Ecto neural progenitor cell (in vitro differentiated cells): ENCODE results near the gene EML4.

Experiments
- DNase-seq: peaks from one replicate; pipeline ENCODE4 v3.0.0-alpha.2; 2018; ENCODE audit warnings: low spot score

EML4 gene

GRCh38 chr2:42196070-42196402 lies 26.9 kb downstream of the EML4 start:
- no peak for DNase-seq

- no peak for DNase-seq
Measured at GRCh38 chr2:42196403-42197267, 27.5 kb downstream of the EML4 start.

- no peak for DNase-seq
Measured at GRCh38 chr2:42197792-42198191, 28.6 kb downstream of the EML4 start.

DNA sequence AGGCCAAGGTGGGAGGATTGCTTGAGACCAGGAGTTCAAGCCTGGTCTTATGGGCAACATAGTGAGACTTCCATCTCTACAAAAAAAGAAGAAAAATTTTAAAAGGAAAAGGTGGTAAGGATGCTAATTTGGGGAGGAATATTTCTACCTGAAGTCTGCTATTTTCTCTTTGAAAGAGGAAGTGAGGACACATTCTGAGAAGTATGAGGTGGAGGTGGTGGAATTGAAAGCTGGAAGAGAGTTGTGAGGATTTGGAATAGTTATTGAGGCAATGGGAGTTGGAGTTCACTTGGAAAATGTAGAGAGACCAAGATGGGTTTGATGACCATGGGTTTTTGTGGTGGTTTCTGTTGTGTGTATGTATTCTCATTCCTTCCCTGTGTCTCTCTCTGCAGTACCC lies 29.3 kb downstream of the EML4 start:
- no peak for DNase-seq

GRCh38 chr2:42199002-42199401 lies 29.8 kb downstream of the EML4 start:
- no peak for DNase-seq

- no peak for DNase-seq
Measured at GRCh38 chr2:42199626-42200025, 30.5 kb downstream of the EML4 start.

DNA sequence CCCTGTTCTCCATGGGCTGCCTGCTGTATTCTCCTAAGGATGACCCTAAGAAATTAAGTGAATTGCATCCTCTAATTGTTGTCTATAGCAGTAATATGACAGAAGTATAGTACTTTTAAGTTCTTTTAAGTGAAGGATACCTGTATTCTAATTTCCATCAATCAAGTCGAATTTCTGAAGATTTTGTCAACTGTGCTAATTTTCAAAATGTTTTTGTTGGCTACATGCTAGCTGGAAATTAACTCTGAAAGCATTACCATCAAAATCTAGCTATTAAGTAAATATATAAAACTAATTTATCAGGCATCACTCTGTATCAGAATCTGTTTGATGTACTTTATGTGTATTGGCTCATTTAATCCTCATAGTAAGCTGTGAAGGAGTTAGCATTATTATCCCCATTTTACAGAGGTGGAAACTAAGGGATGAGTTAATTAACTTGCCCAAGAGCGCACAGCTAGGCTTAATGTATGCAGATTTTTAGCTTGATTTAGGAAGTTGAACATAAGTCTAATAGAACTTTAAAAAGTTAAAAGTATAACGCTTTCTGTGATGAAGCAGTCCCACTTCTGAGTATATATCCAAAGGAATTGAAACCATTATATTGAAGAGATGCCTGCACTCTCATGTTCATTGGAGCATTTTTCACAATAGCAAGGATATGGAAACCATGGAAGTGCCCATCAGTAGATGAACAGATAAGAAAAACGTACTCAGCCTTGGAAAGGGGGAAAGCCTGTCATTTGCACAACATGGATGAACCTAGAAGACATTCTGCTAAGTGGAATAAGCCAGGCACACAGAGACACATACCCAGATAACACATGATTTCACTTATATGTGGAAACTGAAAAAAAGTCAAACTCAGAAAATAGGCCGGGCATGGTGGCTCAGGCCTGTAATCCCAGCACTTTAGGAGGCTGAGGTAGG lies 32.0 kb downstream of the EML4 start:
- DNase-seq = no peak

DNA sequence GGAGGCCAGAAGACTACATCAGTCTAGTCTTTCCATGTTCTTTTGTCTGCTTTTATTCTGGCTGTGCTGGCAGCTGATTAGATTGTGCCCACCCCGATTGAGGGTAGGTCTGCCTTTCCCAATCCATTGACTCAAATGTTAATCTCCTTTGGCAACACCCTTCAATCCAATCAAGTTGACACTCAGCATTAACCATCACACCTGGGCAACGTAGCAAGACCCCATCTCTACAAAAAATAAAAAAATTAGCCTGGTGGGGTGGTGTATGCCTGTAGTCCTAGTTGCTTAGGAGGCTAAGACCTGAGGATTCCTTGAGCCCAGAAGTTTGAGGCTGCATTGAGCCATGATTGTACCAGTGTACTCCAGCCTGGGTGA lies 33.5 kb downstream of the EML4 start:
- DNase-seq = no peak

- no peak for DNase-seq
Measured at GRCh38 chr2:42203792-42204191, 34.6 kb downstream of the EML4 start.

DNA sequence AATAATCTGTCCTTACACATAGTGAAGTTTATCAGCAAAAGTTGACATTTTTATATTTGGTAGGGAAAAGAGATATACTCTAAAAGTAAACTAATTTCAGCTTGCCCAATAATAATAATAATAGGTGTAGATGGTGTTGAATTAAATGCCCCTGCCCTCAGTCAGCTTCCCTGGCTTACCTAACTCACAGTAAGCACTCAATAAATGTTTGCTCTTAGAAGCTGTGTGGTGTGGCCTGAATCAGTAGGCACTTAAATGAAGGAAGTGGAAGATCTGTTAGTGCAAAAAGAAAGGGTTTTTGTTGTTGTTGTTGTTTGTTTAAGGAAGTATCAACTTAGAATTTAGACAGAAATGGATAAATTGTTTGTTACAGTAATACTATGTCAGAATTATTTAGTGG lies 36.2 kb downstream of the EML4 start:
- no peak for DNase-seq

DNA sequence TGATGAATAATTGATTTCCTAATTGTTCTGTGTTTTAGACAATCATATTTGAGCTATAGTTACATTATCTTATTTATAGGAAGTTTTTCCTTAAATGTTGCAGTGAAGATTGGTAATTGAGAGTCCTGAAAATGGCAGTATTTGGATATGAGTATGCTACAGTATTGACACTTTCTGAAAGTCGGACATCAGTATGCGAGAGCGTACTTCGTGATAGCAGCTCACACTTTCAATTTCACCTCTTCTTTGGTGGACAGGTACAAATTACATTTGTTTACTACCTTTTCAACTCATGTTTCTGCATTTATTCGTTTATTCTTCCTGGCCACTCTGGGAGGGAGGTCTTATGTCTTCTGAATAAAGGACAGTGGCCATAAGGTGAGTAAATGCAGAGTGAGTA lies 38.7 kb downstream of the EML4 start:
- no peak for DNase-seq

GRCh38 chr2:42210203-42210602 lies 41.0 kb downstream of the EML4 start:
- no peak for DNase-seq

GRCh38 chr2:42211291-42211690 lies 42.1 kb downstream of the EML4 start:
- DNase-seq = no peak

DNA sequence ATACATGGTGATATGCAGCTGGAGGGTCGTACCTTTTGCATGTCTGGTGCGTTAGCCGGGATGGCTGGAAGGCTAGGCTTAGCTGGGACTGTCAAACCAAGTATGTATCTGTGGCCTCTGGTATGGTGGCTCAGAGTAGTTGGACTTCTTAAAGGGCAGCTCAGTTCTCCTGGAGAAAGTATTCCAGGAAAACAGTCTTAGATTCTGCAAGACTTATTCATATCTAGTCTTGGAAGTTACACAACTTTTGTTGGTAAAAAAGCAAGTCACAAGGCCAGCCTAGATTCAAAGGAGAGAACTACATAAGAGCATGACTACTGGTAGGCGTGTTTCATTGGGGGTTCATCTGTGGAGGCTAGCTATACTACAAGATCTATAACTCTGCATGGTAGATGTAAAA lies 45.5 kb downstream of the EML4 start:
- no peak for DNase-seq

DNA sequence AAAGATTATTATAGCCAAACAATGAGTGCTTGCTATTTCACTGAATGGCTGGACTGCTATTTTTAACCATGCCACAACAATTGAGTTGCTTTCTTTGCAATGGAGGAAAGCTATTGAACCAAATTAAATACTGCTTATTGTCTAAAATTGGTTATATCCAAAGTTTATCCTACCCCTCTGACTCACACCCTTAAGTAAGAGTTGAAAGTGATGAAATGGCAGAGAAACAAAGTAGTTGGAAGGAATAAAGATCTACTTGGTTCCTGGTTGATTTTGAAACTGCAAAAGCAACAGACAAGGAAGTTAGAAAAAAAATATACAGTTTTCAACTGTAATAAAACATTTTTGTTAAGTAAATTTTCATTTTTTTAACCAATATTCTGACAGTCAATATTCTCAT lies 47.5 kb downstream of the EML4 start:
- no peak for DNase-seq

- no peak for DNase-seq
Measured at GRCh38 chr2:42217307-42217706, 48.2 kb downstream of the EML4 start.

- no peak for DNase-seq
Measured at GRCh38 chr2:42217914-42218313, 48.8 kb downstream of the EML4 start.

- DNase-seq = no peak
Measured at GRCh38 chr2:42218712-42219111, 49.6 kb downstream of the EML4 start.

DNA sequence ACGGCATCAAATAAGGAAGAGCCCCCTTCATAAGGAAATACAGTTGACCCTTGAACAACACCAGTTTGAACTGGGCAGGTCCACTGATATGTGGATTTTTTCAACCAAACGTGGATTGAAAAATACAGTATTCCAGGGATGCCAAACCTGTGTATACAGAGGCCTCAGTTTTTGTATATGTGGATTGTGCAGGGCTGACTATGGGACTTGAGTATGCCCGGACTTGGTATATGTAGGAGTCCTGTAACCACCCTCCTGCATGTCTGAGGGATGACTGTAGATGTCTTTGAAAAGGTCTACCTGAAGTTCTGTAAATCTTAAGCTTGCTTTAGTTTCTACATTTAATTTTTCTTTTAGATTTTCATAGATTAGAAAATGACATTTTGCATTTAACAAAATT lies 50.0 kb downstream of the EML4 start:
- no peak for DNase-seq

DNA sequence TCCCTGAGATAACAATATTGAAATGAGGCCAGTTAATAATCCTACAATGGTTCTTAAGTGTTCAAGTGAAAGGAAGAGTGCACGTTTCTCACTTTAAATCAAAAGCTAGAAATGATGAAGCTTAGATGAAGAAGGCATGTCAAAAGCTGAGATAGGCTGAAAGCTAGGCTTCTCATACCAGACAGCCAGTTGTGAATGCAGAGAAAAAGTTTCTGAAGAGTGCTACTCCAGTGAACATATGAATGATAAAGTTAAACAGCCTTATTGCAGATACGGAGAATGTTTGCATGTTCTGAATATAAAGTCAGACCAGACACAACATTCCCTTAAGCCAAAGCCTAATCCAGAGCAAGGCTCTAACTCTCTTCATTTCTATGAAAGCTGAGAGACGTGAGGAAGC lies 51.4 kb downstream of the EML4 start:
- DNase-seq = no peak

DNA sequence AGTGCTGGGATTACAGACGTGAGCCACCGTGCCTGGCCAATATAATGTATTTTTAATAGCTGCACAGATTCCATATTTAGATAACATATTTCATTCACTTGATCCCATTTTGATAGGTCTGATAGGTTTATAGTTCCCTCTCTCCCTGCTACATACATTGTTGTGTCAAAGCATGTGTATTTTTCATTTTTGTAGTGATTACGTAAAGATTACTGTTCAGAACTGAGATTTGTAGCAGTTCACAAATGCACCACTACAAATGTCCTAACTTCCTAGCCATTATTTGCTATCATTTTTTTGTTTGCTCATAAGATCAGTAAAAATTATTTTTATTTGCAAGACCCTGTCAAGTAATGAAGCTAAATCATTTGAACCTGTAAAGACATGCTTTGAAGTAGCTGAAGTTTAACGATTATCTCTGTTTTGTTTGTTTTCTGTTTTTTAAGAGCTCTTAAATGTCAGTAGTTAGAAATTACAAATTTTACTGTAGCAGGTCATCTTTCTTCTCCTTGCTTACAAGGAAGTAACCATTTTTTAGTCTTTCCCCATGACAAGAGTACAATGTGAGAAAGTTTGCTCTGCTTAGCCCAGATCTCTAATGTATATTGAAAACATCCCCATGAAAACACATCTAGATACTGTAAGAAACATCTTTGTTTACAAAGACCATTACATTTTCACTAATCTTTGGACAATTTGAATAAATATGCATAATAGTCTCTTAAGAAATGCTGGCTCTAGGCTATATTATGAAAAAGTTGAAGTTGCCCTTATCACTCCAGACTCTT lies 54.1 kb downstream of the EML4 start:
- DNase-seq = no peak

- DNase-seq = no peak
Measured at GRCh38 chr2:42223855-42224268, 54.7 kb downstream of the EML4 start.
